Panc1 (cell line): ENCODE results near the gene AP1G2. TPM values are rescaled to one million over a fixed set of nuclear protein-coding genes. Genes with fewer than 3 reads are reported as not detected.

ENCODE experiments used
- ATAC-seq: fragments of 200-7000 bp; cut with Tn5 transposase; 2 replicates; pipeline ENCODE4 v1.9.1; 2020; ENCODE audit warnings: mild to moderate bottlenecking, moderate library complexity
- BruUV-seq: library from RNA; stranded (reverse); fragments of 400-500 nt; replicated peaks from 2 replicates; lab custom pipeline; 2021; lab: Mats Ljungman, UMichigan
- CTCF ChIA-PET: fragments of 300-600 bp; sonication (Branson Sonifier 250); formaldehyde crosslinking; loops from one replicate; lab custom pipeline; 2022; ENCODE audit warnings: antibody characterized with exemption; lab: Charles Lee
- POLR2A ChIA-PET: fragments of 300-600 bp; sonication (Branson Sonifier 250); formaldehyde crosslinking; loops from one replicate; lab custom pipeline; 2022; ENCODE audit warnings: antibody characterized with exemption; lab: Charles Lee
- DNase-seq: peaks from one replicate; pipeline ENCODE4 v3.0.0-alpha.2; 2010; ENCODE audit warnings: low read depth, low spot score
- H3K27ac ChIP-seq: 2 replicates; pipeline ENCODE4 v1.5.1; 2011; ENCODE audit warnings: mild to moderate bottlenecking, low read length, inconsistent platforms
- H3K27me3 ChIP-seq: fragments of 200-500 bp; sonication (Bioruptor generic); 2 replicates; pipeline ENCODE4 v1.6.0; 2014; ENCODE audit warnings: low read length, inconsistent platforms; ENCODE audit not compliant: control insufficient read depth, insufficient read depth
- H3K36me3 ChIP-seq: fragments of 200-500 bp; sonication (Bioruptor generic); 2 replicates; pipeline ENCODE4 v1.5.1; 2014; ENCODE audit warnings: inconsistent platforms, mild to moderate bottlenecking, low read length, moderate library complexity; ENCODE audit not compliant: control insufficient read depth, insufficient read depth
- H3K4me1 ChIP-seq: 2 replicates; pipeline ENCODE4 v1.5.1; 2011; ENCODE audit warnings: inconsistent platforms, mild to moderate bottlenecking, low read length, moderate library complexity; ENCODE audit not compliant: control insufficient read depth, insufficient read depth
- H3K4me3 ChIP-seq, 2 experiments: 2 replicates each; pipeline ENCODE4 v1.5.1; 2011 to 2012; ENCODE audit warnings: low read depth in 2 of 2, low read length in 2 of 2, mild to moderate bottlenecking in 2 of 2, inconsistent platforms in 1 of 2, moderate library complexity in 1 of 2
- H3K9me3 ChIP-seq: fragments of 200-500 bp; sonication (Bioruptor generic); 2 replicates; pipeline ENCODE4 v1.5.1; 2014; ENCODE audit warnings: low read depth, mild to moderate bottlenecking, inconsistent platforms, low read length, moderate library complexity; ENCODE audit not compliant: control insufficient read depth, insufficient read depth
- POLR2AphosphoS5 ChIP-seq: IDR thresholded peaks from 2 replicates; pipeline ENCODE4 v1.6.1; 2012; ENCODE audit warnings: mild to moderate bottlenecking, low read depth, low read length, moderate library complexity
- SIN3A ChIP-seq: IDR thresholded peaks from 2 replicates; pipeline ENCODE4 v1.6.1; 2012; ENCODE audit warnings: low read depth, mild to moderate bottlenecking, low read length, moderate library complexity, borderline replicate concordance; ENCODE audit not compliant: insufficient read depth
- in situ Hi-C: cut with HindIII; loops from 2 replicates; pipeline ENCODE4 v1.10.0; 2016; ENCODE audit warnings: low sequenced_read_pairs, low pct_unique_long_range_greater_than_20kb
- intact Hi-C: fragments of 100-400 bp; cut with micrococcal nuclease; formaldehyde crosslinking; loops from one replicate; pipeline ENCODE4 v1.10.0; 2022; ENCODE audit not compliant: unreplicated experiment
- total RNA-seq: library from RNA; stranded (reverse); gene quantifications from one replicate; pipeline ENCODE4 v1.2.1, GENCODE V29; 2021; ENCODE audit not compliant: unreplicated experiment
- TF ChIP-seq, protein P1 (sequence below): fragments of 450-650 bp; IDR thresholded peaks from 2 replicates; pipeline ENCODE4 v1.5.1; 2017; ENCODE audit warnings: mild to moderate bottlenecking
- TF ChIP-seq, protein P2 (sequence below), 2 experiments: IDR thresholded peaks; 2 replicates each; pipeline ENCODE4 v1.6.1; 2011 to 2012; ENCODE audit warnings: low read depth in 2 of 2, control low read depth in 1 of 2, low read length in 1 of 2, mild to moderate bottlenecking in 1 of 2, moderate library complexity in 1 of 2; ENCODE audit not compliant: insufficient read depth in 1 of 2

AP1G2 gene
- total RNA-seq, 1 experiment from 2014 or later = 61.6 TPM

GRCh38 chr14:23523229-23524016 is 44.2 kb downstream of the AP1G2 start:
- Histone ChIP-seq H3K27me3 (no peaks in the 10 kb centered on the region), H3K9me3 (no peaks in the 10 kb centered on the region), H3K36me3 (no peaks in the 10 kb centered on the region), H3K4me3 (no peak overlapping the region), H3K27ac (no peak overlapping the region), H3K4me1 (no peaks in the 10 kb centered on the region)
- ATAC-seq (0 out of 2 replicates have a peak, but pooled peaks have one; percentile 30), DNase-seq (no peak)
- no TSS peak for BruUV-seq
- in situ Hi-C loops (no loop called here), intact Hi-C loops (no loop called here)
- CTCF ChIA-PET = no interaction called here
- POLR2A ChIA-PET = no interaction called here
- TF ChIP-seq, protein P1, sequence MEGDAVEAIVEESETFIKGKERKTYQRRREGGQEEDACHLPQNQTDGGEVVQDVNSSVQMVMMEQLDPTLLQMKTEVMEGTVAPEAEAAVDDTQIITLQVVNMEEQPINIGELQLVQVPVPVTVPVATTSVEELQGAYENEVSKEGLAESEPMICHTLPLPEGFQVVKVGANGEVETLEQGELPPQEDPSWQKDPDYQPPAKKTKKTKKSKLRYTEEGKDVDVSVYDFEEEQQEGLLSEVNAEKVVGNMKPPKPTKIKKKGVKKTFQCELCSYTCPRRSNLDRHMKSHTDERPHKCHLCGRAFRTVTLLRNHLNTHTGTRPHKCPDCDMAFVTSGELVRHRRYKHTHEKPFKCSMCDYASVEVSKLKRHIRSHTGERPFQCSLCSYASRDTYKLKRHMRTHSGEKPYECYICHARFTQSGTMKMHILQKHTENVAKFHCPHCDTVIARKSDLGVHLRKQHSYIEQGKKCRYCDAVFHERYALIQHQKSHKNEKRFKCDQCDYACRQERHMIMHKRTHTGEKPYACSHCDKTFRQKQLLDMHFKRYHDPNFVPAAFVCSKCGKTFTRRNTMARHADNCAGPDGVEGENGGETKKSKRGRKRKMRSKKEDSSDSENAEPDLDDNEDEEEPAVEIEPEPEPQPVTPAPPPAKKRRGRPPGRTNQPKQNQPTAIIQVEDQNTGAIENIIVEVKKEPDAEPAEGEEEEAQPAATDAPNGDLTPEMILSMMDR = no peak
- no peak for TF ChIP-seq POLR2AphosphoS5

DNA sequence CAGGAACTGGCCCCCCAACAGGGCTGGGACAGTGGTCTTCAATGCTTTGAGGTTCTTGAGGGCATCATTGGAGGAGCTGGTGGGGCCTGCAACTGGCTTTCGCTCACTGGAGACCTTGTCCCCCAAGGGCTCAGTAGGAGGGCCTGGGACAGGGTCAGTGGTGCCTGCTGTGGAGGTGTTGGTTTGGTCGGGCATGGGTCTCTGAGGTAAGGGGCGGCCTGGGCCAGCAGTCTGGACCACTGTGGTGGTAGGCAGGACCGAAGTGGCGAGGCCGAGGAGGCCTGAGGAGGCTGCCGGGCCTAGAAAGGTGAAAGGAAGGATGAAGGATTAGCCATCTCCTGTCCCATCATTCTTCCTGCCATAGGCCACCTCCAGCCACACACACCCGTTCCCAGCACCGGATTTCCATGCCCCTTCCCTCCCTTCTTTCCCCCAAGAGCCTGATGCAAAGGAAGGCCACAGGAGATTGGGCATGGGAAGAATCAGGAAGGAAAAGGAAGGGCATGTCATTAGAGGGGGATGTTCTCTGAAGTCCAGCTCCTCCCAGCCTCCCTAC is 44.9 kb downstream of the AP1G2 start:
- Histone ChIP-seq H3K4me1 (no peaks in the 10 kb centered on the region), H3K9me3 (no peaks in the 10 kb centered on the region), H3K27ac (no peak overlapping the region), H3K27me3 (no peaks in the 10 kb centered on the region), H3K4me3 (no peak overlapping the region), H3K36me3 (no peaks in the 10 kb centered on the region)
- CTCF ChIA-PET = no interaction called here
- intact Hi-C loops = no loop called here
- POLR2A ChIA-PET = no interaction called here
- BruUV-seq = no TSS peak
- in situ Hi-C loops = no loop called here
- DNase-seq (no peak), ATAC-seq (no peak)
- TF ChIP-seq POLR2AphosphoS5 = no peak
- no peak for TF ChIP-seq SIN3A
- TF ChIP-seq, protein P2, sequence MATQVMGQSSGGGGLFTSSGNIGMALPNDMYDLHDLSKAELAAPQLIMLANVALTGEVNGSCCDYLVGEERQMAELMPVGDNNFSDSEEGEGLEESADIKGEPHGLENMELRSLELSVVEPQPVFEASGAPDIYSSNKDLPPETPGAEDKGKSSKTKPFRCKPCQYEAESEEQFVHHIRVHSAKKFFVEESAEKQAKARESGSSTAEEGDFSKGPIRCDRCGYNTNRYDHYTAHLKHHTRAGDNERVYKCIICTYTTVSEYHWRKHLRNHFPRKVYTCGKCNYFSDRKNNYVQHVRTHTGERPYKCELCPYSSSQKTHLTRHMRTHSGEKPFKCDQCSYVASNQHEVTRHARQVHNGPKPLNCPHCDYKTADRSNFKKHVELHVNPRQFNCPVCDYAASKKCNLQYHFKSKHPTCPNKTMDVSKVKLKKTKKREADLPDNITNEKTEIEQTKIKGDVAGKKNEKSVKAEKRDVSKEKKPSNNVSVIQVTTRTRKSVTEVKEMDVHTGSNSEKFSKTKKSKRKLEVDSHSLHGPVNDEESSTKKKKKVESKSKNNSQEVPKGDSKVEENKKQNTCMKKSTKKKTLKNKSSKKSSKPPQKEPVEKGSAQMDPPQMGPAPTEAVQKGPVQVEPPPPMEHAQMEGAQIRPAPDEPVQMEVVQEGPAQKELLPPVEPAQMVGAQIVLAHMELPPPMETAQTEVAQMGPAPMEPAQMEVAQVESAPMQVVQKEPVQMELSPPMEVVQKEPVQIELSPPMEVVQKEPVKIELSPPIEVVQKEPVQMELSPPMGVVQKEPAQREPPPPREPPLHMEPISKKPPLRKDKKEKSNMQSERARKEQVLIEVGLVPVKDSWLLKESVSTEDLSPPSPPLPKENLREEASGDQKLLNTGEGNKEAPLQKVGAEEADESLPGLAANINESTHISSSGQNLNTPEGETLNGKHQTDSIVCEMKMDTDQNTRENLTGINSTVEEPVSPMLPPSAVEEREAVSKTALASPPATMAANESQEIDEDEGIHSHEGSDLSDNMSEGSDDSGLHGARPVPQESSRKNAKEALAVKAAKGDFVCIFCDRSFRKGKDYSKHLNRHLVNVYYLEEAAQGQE (IDR thresholded peaks at IDR 0.05; ENCODE audit: insufficient read depth in 1 of 2, low read depth in 2 of 2, low read length in 1 of 2) = no peak
